HG02885 (cell line): ENCODE measurements around the gene ZBED1.
A peak's percentile ranks its signal among the peaks of the same experiment; 100 is the strongest.
"Not testable (repeated sequence)": the region's sequence is repeated elsewhere in the genome, so short reads cannot be mapped to it uniquely, and the experiment has no call there.

ENCODE experiments used
- ATAC-seq: cut with Tn5 transposase; IDR thresholded peaks from one replicate; pipeline ENCODE4 v1.9.1; 2021; ENCODE audit warnings: mild to moderate bottlenecking; ENCODE audit not compliant: unreplicated experiment, poor library complexity

Gene ZBED1

DNA sequence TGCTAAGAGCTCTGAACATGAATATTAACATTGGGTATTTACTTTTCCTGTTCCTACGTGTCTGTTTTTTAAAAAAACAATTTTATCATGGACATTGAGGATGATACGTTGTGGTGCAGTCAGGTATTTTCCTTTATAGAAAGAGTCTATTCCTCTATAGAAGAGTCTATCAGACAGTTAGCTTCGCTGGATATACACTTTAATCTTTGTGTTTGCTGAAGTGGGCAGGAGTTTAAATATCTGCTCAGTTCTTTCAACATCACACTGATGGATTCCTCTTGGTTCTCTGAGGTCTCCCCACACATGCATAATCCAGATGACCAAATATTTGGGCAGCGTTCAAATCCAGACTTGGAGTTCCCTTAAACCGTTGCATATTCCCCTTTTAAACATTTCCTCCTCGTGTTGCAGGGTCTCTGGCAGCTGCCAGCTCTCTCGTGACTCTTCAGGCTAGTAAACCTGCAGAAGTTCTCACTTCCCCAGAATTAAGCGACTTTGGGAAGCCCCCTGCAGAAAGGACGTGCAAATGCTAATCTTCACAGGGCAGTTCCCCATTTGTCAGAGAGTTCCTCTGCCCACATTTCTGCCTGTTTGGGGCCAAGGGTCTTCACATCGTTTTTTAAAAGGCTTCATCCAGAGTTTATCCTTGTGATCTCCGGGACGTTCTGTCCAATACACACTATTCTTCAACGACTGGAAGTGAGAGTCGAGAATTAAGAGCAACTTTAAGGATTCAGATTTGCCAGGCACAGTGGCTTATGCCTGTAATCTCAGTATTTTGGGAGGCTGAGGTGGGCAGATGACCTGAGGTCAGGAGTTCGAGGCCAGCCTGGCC, 20.5 kb upstream of the ZBED1 start:
- peak; percentile 73 for ATAC-seq

DNA sequence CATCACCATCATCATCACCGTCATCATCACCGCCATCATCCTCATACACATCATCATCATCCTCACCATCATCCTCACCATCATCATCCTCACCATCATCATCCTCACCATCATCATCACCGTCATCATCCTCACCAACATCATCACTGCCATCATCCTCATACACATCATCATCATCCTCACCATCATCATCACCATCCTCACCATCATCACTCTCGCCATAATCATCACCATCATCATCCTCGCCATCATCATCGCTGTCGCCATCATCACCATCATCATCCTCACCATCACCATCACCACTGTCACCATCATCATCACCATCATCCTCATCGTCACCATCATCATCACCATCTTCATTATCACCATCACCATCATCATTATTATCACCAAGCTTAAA, 19.8 kb upstream of the ZBED1 start:
- no peak for ATAC-seq

GRCh38 chrX:2519638-2520037, 18.9 kb upstream of the ZBED1 start:
- not testable (repeated sequence) for ATAC-seq

DNA sequence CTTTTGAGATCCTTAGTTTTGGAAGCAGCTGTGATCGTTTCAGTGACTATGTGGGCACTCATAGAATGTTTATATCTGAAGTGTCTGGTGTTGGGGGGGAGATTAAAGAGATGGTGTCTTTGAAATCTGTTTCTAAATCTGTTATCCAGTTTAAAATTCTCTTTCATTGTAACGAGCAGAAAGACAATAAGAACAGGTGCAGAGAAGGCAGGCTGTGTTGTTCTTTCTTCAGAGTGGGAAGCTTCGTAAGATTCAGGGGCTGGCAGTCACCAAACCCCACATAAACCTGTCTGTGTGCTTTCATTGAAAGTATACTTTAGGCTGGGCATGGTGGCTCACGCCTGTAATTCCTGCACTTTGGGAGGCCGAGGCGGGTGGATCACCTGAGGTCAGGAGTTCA, 16.3 kb upstream of the ZBED1 start:
- peak; percentile 4 for ATAC-seq

DNA sequence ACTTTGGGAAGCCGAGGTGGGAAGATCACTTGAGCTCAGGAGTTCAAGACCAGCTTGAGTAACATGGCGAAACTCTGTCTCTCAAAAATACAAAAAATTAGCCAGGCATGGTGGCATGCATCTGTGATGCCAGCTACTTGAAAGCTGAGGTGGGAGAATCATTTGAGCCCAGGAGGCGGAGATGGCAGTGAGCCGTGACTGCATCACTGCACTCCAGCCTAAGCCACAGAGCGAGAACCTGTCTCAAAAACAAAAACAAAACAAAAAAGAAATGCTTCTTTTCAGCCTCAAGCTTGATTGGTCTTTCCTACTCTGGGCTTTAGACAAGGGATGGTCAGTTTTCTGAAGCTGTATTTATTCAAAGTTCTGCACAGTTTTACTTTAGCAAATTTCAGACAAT, 15.8 kb upstream of the ZBED1 start:
- ATAC-seq, result peak; percentile 54

- ATAC-seq, result no peak
These were observed 13.4 kb upstream of the ZBED1 start for GRCh38 chrX:2514131-2514530.

GRCh38 chrX:2513121-2513664, 12.4 kb upstream of the ZBED1 start:
- ATAC-seq, result peak; percentile 36

- no peak for ATAC-seq
These were observed 11.7 kb upstream of the ZBED1 start for GRCh38 chrX:2512501-2512900.

DNA sequence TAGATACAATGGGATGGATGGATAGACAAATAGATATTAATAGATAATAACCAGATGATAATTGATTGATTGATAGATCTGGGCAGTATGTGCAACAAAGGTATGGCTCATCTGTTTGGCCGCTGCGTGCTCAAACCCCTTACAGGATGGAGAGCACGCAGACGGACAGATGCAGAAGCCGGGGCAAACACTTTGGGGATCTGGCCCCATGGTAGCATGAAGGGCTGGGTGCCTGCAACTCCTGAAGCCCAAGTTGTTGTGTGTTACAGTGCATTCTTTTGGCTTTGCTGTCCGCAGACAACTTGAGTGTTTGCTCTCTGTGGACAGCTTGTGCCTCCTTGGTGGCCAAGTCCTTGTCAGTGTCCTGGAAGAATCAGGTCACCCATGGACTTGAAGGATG, 10.6 kb upstream of the ZBED1 start:
- no peak for ATAC-seq

GRCh38 chrX:2508648-2509335, 8.0 kb upstream of the ZBED1 start:
- ATAC-seq, result no peak

DNA sequence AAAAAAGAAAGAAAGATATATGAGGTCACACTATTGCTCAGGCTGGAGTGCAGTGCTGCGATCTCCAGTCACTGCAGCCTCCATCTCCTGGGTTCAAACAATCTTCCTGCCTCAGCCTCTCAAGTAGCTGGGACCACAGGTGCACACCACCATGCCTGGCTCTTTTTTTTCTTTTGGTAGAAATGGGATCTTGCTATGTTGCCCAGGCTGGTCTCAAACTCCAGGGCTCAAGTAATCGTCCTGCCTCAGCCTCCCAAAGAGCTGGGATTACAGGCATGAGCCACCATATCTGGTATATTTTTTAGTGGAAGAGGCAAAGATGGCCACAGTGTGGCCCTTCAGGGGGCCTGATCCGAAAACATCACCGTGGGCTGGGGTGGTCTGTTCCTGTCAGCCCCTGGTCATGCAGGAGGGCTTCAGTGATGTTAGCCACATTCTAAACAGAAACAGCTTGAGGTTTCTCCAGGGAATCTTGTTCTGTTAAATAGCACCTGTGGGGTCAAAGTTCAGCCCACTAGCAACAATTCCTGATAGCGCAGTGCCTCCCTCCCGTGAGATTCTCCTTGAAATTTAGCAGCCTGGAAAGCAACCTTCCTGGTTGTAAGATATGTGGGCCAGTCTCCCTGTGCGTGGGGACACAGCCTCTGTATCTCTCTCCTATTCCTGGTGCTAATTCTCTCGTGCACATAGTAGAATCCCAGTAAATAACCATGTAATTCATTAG, 7.3 kb upstream of the ZBED1 start:
- no peak for ATAC-seq

DNA sequence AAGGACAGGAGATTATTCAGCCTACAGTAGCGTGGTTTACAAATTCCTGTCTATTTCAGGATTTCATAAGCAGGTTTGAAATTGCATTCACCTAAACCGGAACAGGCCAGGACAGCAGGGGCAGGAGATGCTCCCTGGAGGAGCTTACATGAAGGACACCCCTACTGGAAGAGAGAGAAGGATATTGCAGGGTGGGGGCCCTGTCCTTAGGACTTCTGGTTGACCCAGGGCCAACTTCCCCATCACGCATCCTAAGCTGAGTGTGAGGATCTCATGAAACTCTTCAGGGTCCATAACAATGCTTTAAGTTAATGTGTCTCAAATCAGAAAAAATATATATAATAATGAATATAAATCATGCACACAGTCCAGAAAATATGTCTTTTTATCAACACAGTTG, 6.4 kb upstream of the ZBED1 start:
- no peak for ATAC-seq

DNA sequence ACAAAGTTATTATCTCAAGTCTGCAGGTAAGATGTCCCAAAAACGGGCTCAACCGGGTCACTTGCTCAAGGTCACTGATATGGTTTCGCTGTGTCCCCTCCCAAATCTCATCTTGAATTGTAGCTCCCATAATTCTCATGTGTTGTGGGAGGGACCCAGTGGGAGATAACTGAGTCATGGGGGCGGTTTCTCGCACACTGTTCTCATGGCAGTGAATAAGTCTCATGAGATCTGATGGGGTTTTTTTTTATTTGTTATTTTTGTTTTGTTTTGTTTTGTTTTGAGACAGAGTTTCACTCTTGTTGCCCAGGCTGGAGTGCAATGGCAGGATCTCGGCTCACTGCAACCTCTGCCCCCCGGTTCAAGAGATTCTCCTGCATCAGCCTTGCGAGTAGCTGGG, 4.6 kb upstream of the ZBED1 start:
- not testable (repeated sequence) for ATAC-seq

- no peak for ATAC-seq
These were observed 4.0 kb upstream of the ZBED1 start for GRCh38 chrX:2504706-2505332.

- ATAC-seq, result no peak
These were observed 3.1 kb upstream of the ZBED1 start for GRCh38 chrX:2503591-2504500.

GRCh38 chrX:2502668-2503519, 2.1 kb upstream of the ZBED1 start:
- no peak for ATAC-seq

DNA sequence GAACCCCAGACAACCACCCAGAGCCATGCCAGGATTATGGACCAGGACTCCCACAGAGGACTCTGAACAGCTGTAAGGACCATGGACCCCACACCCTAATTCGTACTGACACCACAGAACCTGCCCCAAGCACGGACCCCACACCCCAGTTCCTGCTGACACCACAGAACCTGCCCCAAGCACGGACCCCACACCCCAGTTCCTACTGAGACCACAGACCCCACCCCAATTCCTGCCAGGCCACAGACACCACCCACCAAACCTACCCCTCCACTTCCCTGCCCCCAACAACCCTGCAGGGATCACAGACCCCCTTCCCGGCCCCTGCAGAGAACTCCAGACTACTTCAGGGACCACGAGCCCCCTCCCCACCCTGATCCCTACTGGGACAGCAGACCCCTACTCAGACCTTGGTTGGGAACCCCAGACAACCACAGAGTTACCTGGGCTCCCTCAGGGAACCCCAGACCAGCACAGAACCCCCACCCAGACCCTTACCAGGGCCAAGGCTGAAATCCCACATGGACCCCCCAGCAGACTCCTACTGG, 1.4 kb upstream of the ZBED1 start:
- ATAC-seq, result no peak

DNA sequence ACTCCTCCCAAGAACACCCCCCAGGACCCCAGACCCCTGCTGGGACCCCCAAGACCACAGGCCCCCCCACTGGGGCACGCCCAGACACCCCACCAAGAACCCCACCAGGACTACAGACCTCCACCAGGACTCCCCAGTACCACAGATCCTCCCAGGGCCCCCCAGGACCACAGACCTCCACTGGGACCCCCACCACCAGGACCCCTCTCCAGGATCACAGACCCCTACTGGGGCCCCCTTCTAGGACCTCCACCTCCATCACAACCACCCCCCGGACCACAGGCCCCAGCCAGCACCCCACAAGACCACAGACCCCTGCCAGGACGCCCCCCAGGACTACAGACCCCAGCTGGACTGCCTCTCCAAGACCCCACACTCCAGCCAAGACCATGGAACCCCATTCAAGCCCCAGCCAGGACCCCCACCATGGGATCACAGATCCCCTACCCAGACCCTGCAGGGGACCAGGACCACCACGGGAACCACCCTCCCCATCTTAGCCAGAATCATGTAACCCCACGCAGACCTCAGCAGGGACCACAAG, 855 bp upstream of the ZBED1 start:
- ATAC-seq, result no peak
